ENCODE measurements around the gene PRMT1. TPM values are rescaled to one million over a fixed set of nuclear protein-coding genes. Genes with fewer than 3 reads are reported as not detected.

Gene PRMT1
- total and polyA plus RNA-seq, 2 of the 13 experiments (the other 11 are each of a cell fraction or from before 2014, with no cell fraction given) = 324 to 374 TPM

DNA sequence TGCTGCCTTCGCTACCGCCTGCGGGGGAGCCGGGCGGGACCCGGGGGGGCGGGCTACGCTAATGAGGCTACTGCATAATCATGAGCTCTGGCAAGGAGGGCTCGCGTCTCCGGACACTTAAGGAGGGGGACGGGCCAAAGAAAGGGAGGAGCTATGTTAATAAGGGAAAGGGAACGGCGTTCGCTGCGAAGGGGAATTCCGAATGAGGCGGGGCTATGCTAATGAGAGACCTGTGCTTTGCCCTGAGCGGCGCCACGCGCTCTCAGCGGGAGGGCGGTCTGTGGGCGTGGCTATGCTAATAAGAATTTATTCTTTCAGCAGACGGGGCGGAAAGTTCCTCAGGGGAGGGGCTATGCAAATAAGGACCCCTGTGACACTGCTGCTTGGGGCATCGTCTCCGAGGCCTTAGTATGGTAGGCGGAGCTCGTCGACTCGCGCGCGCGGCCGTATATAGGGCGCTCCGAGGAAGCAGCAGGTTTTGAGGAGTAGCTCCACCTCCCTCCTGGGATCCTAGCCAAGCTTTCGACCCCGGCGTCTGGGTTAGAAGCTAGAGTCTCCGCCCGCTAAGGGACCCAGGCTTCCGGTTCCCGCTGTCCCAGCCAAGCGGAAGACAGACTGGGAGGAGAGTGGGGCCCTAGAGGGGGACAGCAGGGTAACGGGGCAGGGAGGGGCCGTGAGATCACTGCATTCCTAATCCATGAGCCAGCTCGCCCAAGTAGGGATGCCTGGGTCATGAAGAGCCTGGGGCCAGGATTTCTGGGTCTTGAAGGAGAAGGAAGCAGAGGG lies 36.8 kb upstream of the PRMT1 start, which contains the start of gene RRAS (continued):
- TF ChIP-seq AGO1 (IDR thresholded peaks at IDR 0.05; ENCODE audit: low read depth, low read length, poor library complexity, severe bottlenecking) (no peak), FOXA1 (IDR thresholded peaks at IDR 0.05) (no peak), FOXA1 (CRISPR knock-in tag; IDR thresholded peaks at IDR 0.05) (peak; percentile 24; the same call in 1 of the 2 replicates), ZIK1 (CRISPR knock-in tag; IDR thresholded peaks at IDR 0.05; ENCODE audit: borderline replicate concordance, low read depth) (no peak), TP53 (CRISPR knock-in tag; conservative IDR thresholded peaks at IDR 0.05) (no peak), ZNF407 (CRISPR knock-in tag; IDR thresholded peaks at IDR 0.05; ENCODE audit: not compliant biosample characterization) (no peak), IKZF4 (CRISPR knock-in tag; IDR thresholded peaks at IDR 0.05; ENCODE audit: borderline replicate concordance, low read depth, not compliant biosample characterization) (peak; percentile 58), KDM6A (CRISPR knock-in tag; IDR thresholded peaks at IDR 0.05; ENCODE audit: low read depth) (peak; percentile 81), SP5 (CRISPR knock-in tag; IDR thresholded peaks at IDR 0.05; ENCODE audit: borderline replicate concordance, low read depth) (peak; percentile 86), ATF1 (CRISPR knock-in tag; IDR thresholded peaks at IDR 0.05) (no peak), CEBPG (CRISPR knock-in tag; IDR thresholded peaks at IDR 0.05) (no peak), MTERF4 (CRISPR knock-in tag; IDR thresholded peaks at IDR 0.05) (no peak), ZNF256 (CRISPR knock-in tag; conservative IDR thresholded peaks at IDR 0.05) (no peak), MTF1 (CRISPR knock-in tag; IDR thresholded peaks at IDR 0.05) (no peak), ZNF468 (CRISPR knock-in tag; IDR thresholded peaks at IDR 0.05) (no peak), ZNF616 (CRISPR knock-in tag; IDR thresholded peaks at IDR 0.05; ENCODE audit: low read depth) (no peak), ZNF879 (CRISPR knock-in tag; IDR thresholded peaks at IDR 0.05) (no peak), NR2F6 (IDR thresholded peaks at IDR 0.05) (0 out of 2 replicates have a peak, but pooled peaks have one; percentile 18), NR2F6 (CRISPR knock-in tag; IDR thresholded peaks at IDR 0.05) (peak; percentile 51; the same call in 1 of the 2 replicates), FOSL2 (CRISPR knock-in tag; IDR thresholded peaks at IDR 0.05) (peak; percentile 96), STAG1 (CRISPR knock-in tag; IDR thresholded peaks at IDR 0.05) (no peak), HBP1 (CRISPR knock-in tag; IDR thresholded peaks at IDR 0.05; ENCODE audit: low read depth) (no peak)

Measured in HepG2 (cell line).